Natural killer cell (primary cell): ENCODE data around the gene SMG6. TPM values are rescaled to one million over a fixed set of nuclear protein-coding genes. Genes with fewer than 3 reads are reported as not detected.

Experiments
- ATAC-seq, 3 donors: fragments of 150-1000 bp in 2 of 3; fragments of 200-7000 bp in 1 of 3; cut with Tn5 transposase; 1 replicate in 1 of 3; 2 replicates in 2 of 3; pipeline ENCODE4 v1.10.0; 2021; ENCODE audit warnings: mild to moderate bottlenecking in 2 of 3, moderate library complexity in 2 of 3
- DNase-seq, 2 donors: peaks; one replicate each; pipeline versions ENCODE4 v3.0.0 to v3.0.0-alpha.2; 2013 to 2021; ENCODE audit warnings: mixed read lengths in 1 of 2
- H3K27ac ChIP-seq: one replicate; pipeline ENCODE4 v1.5.1; 2013; ENCODE audit warnings: mild to moderate bottlenecking, low read length
- H3K27me3 ChIP-seq: one replicate; pipeline ENCODE4 v1.6.1; 2013; ENCODE audit warnings: low read length; ENCODE audit not compliant: control insufficient read depth, insufficient read depth
- H3K36me3 ChIP-seq: one replicate; pipeline ENCODE4 v1.6.1; 2013; ENCODE audit warnings: low read length; ENCODE audit not compliant: control insufficient read depth, insufficient read depth
- H3K4me1 ChIP-seq: one replicate; pipeline ENCODE4 v1.6.1; 2013; ENCODE audit warnings: low read length; ENCODE audit not compliant: control insufficient read depth, insufficient read depth
- H3K4me3 ChIP-seq: one replicate; pipeline ENCODE4 v1.5.1; 2013; ENCODE audit warnings: low read length
- H3K9me3 ChIP-seq: one replicate; pipeline ENCODE4 v1.6.1; 2013; ENCODE audit warnings: low read length; ENCODE audit not compliant: control insufficient read depth, insufficient read depth
- H3K27ac Mint-ChIP-seq, 2 donors: one replicate each; pipeline ENCODE4 v1.8.0; 2022; ENCODE audit warnings: mild to moderate bottlenecking in 2 of 2, mixed read lengths in 2 of 2, moderate library complexity in 1 of 2
- H3K27me3 Mint-ChIP-seq, 2 donors: one replicate each; pipeline ENCODE4 v1.8.0; 2022; ENCODE audit warnings: low read depth in 2 of 2, mixed read lengths in 2 of 2
- H3K36me3 Mint-ChIP-seq: one replicate; pipeline ENCODE4 v1.8.0; 2022; ENCODE audit warnings: mixed read lengths
- H3K4me1 Mint-ChIP-seq, 2 donors: one replicate each; pipeline ENCODE4 v1.8.0; 2022; ENCODE audit warnings: mixed read lengths in 2 of 2
- H3K4me3 Mint-ChIP-seq: one replicate; pipeline ENCODE4 v1.8.0; 2022; ENCODE audit warnings: mild to moderate bottlenecking, moderate library complexity, mixed read lengths
- H3K9me3 Mint-ChIP-seq, 2 donors: one replicate each; pipeline ENCODE4 v1.8.0; 2022; ENCODE audit warnings: mixed read lengths in 2 of 2
- CTCF ChIP-seq: fragments of 200-600 bp; IDR thresholded peaks from one replicate; pipeline ENCODE4 v1.8.0; 2022; ENCODE audit warnings: antibody characterized with exemption
- WGBS: methylation state at CpG from one replicate; pipeline ENCODE4 v1.1.7; 2013; ENCODE audit warnings: missing lambda C conversion rate; ENCODE audit not compliant: insufficient coverage; 5-methylcytosine and 5-hydroxymethylcytosine counted together
- intact Hi-C: fragments of 100-400 bp; cut with micrococcal nuclease; formaldehyde crosslinking; loops from one replicate; pipeline ENCODE4 v1.14.2; 2022
- total RNA-seq, 4 donors: library from RNA; stranded (reverse); fragments of 120-200 nt in 1 of 4; gene quantifications; one replicate each; pipeline versions ENCODE4 v1.2.3 to v1.2.4, GENCODE V29; 2013 to 2022

Gene SMG6
- total RNA-seq, 3 donors from 2014 or later (not counting 1 experiment from before 2014, with no cell fraction given) = 41.6 to 49.4 (median 48.2) TPM

- TF ChIP-seq CTCF = no peak
- WGBS = 87% methylated on average over 6 of the region's 6 CpGs
- ATAC-seq (no peak), DNase-seq (no peak)
- H3K4me3 Mint-ChIP-seq = no peak overlapping the region
- Histone ChIP-seq H3K4me1 (peaks cover under 1% of the 10 kb centered on the region), H3K4me3 (no peak overlapping the region), H3K27ac (no peak overlapping the region), H3K36me3 (no peaks in the 10 kb centered on the region), H3K27me3 (no peaks in the 10 kb centered on the region), H3K9me3 (no peaks in the 10 kb centered on the region)
- no peaks in the 10 kb centered on the region for H3K27me3 Mint-ChIP-seq
- intact Hi-C loops = no loop called here
- peaks cover 13 to 25% of the 10 kb centered on the region in 2 donors for H3K4me1 Mint-ChIP-seq
- H3K36me3 Mint-ChIP-seq = no peaks in the 10 kb centered on the region
- no peaks in the 10 kb centered on the region for H3K9me3 Mint-ChIP-seq
- H3K27ac Mint-ChIP-seq = no peak overlapping the region
Observed at GRCh38 chr17:2309338-2310154, 6.0 kb upstream of the SMG6 start.

GRCh38 chr17:2304931-2305330, 1.3 kb upstream of the SMG6 start:
- Mint-ChIP-seq H3K4me1 (peaks cover 33 to 46% of the 10 kb centered on the region in 2 donors), H3K27ac (no peak overlapping the region), H3K36me3 (peaks cover 5% of the 10 kb centered on the region), H3K9me3 (no peaks in the 10 kb centered on the region), H3K27me3 (no peaks in the 10 kb centered on the region), H3K4me3 (peak overlapping the region; percentile 64)
- no peak overlapping the region for H3K4me3 ChIP-seq
- no peak overlapping the region for H3K27ac ChIP-seq
- no peaks in the 10 kb centered on the region for H3K36me3 ChIP-seq
- H3K27me3 ChIP-seq = no peaks in the 10 kb centered on the region
- DNase-seq (no peak), ATAC-seq (no peak)
- WGBS = 96% methylated on average over 4 of the region's 4 CpGs
- intact Hi-C loops = no loop called here
- no peaks in the 10 kb centered on the region for H3K9me3 ChIP-seq
- peaks cover 19% of the 10 kb centered on the region for H3K4me1 ChIP-seq
- TF ChIP-seq CTCF = no peak

GRCh38 chr17:2302778-2303203, 794 bp downstream of the SMG6 start:
- peaks cover 8% of the 10 kb centered on the region for H3K36me3 Mint-ChIP-seq
- peaks cover 34 to 46% of the 10 kb centered on the region in 2 donors for H3K4me1 Mint-ChIP-seq
- intact Hi-C loops = loop anchor here (2.0 kb wide), 1 partner anchor 36 kb away; no protein-coding TSS in a partner anchor
- ATAC-seq (no peak), DNase-seq (peak in 1 of 2 donors; percentile 55)
- peak overlapping the region; percentile 87 for H3K4me3 Mint-ChIP-seq
- Histone ChIP-seq H3K36me3 (peaks cover 7% of the 10 kb centered on the region), H3K4me1 (peaks cover 19% of the 10 kb centered on the region), H3K9me3 (no peaks in the 10 kb centered on the region), H3K4me3 (peak overlapping the region; percentile 54), H3K27ac (peak overlapping the region; percentile 26), H3K27me3 (no peaks in the 10 kb centered on the region)
- H3K27me3 Mint-ChIP-seq = no peaks in the 10 kb centered on the region
- H3K27ac Mint-ChIP-seq = peak overlapping the region; percentile 64 to 82
- 2% methylated on average over 9 of the region's 12 CpGs for WGBS
- no peak for TF ChIP-seq CTCF
- H3K9me3 Mint-ChIP-seq = no peaks in the 10 kb centered on the region
